Articular chondrocyte of knee joint (primary cell): ENCODE measurements around the gene ASMT. TPM values are rescaled to one million over a fixed set of nuclear protein-coding genes. Genes with fewer than 3 reads are reported as not detected.

Experiments used
- total RNA-seq: library from RNA; depleted of rRNA; stranded (reverse); fragments of >200 nt; gene quantifications from 2 replicates; pipeline ENCODE4 v1.2.3, GENCODE V29; 2012

The ASMT gene
- not detected in 2 replicates for total RNA-seq

GRCh38 chrX:1614927-1615326, at the start of gene ASMT:
Gene ASMT, plus strand, starts transcription at chrX:1615059. Its CDS starts 141 bp downstream, at chrX:1615200.

GRCh38 chrX:1591102-1591862, 23.6 kb upstream of the ASMT start, which contains the start of gene AKAP17A:
Gene AKAP17A, plus strand, starts transcription at chrX:1591604. Its CDS starts 1,859 bp downstream, at chrX:1593463.

Other genes with a start within 250 kb of the ASMT start
- gene SLC25A6, start 222.9 kb upstream of the ASMT start, total RNA-seq = 209 and 261 TPM in 2 replicates
- 18.9 and 19.5 TPM in 2 replicates for gene ASMTL, start 162.2 kb upstream of the ASMT start, total RNA-seq
- gene P2RY8, start 77.9 kb upstream of the ASMT start, total RNA-seq = not detected in 2 replicates
- gene AKAP17A, start 23.5 kb upstream of the ASMT start, total RNA-seq = 12.2 and 14.8 TPM in 2 replicates